ENCODE measurements around the gene FCRLB. TPM values are rescaled to one million over a fixed set of nuclear protein-coding genes. Genes with fewer than 3 reads are reported as not detected.

Gene FCRLB
- total RNA-seq, 1 donor from 2014 or later, result 0.34 TPM

- H3K27ac Mint-ChIP-seq (ENCODE audit: unreplicated experiment), result no peak overlapping the region
- H3K4me1 Mint-ChIP-seq (ENCODE audit: low read depth, unreplicated experiment), result peaks cover 3% of the 10 kb centered on the region
These were observed 49.8 kb downstream of the FCRLB start for GRCh38 chr1:161771161-161771560.

GRCh38 chr1:161771973-161772372, 50.6 kb downstream of the FCRLB start:
- TF ChIP-seq CTCF (IDR thresholded peaks at IDR 0.05; ENCODE audit: partially characterized antibody, unreplicated experiment), result no peak
- Mint-ChIP-seq H3K9me3 (ENCODE audit: unreplicated experiment) (no peaks in the 10 kb centered on the region), H3K27ac (ENCODE audit: unreplicated experiment) (no peak overlapping the region), H3K27me3 (ENCODE audit: unreplicated experiment) (no peaks in the 10 kb centered on the region), H3K36me3 (ENCODE audit: unreplicated experiment) (no peaks in the 10 kb centered on the region), H3K4me3 (ENCODE audit: unreplicated experiment) (no peak overlapping the region), H3K4me1 (ENCODE audit: low read depth, unreplicated experiment) (peaks cover 1% of the 10 kb centered on the region)
- DNase-seq, result no peak

More at GRCh38 chr1:161771161-161771560, 49.8 kb downstream of the FCRLB start:
- Mint-ChIP-seq H3K27me3 (ENCODE audit: unreplicated experiment) (no peaks in the 10 kb centered on the region), H3K9me3 (ENCODE audit: unreplicated experiment) (no peaks in the 10 kb centered on the region), H3K36me3 (ENCODE audit: unreplicated experiment) (no peaks in the 10 kb centered on the region), H3K4me3 (ENCODE audit: unreplicated experiment) (no peak overlapping the region)
- DNase-seq, result no peak
- TF ChIP-seq CTCF (IDR thresholded peaks at IDR 0.05; ENCODE audit: partially characterized antibody, unreplicated experiment), result no peak

GRCh38 chr1:161772397-161772796, 51.1 kb downstream of the FCRLB start:
- no peaks in the 10 kb centered on the region for H3K9me3 Mint-ChIP-seq (ENCODE audit: unreplicated experiment)
- DNase-seq, result no peak
- H3K4me3 Mint-ChIP-seq (ENCODE audit: unreplicated experiment), result no peak overlapping the region
- no peaks in the 10 kb centered on the region for H3K36me3 Mint-ChIP-seq (ENCODE audit: unreplicated experiment)
- no peaks in the 10 kb centered on the region for H3K27me3 Mint-ChIP-seq (ENCODE audit: unreplicated experiment)
- no peaks in the 10 kb centered on the region for H3K4me1 Mint-ChIP-seq (ENCODE audit: low read depth, unreplicated experiment)
- no peak for TF ChIP-seq CTCF (IDR thresholded peaks at IDR 0.05; ENCODE audit: partially characterized antibody, unreplicated experiment)
- no peak overlapping the region for H3K27ac Mint-ChIP-seq (ENCODE audit: unreplicated experiment)

GRCh38 chr1:161773791-161774190, 52.4 kb downstream of the FCRLB start:
- Mint-ChIP-seq H3K36me3 (ENCODE audit: unreplicated experiment) (no peaks in the 10 kb centered on the region), H3K27ac (ENCODE audit: unreplicated experiment) (no peak overlapping the region), H3K4me1 (ENCODE audit: low read depth, unreplicated experiment) (no peaks in the 10 kb centered on the region), H3K27me3 (ENCODE audit: unreplicated experiment) (no peaks in the 10 kb centered on the region), H3K9me3 (ENCODE audit: unreplicated experiment) (no peaks in the 10 kb centered on the region), H3K4me3 (ENCODE audit: unreplicated experiment) (no peak overlapping the region)
- no peak for TF ChIP-seq CTCF (IDR thresholded peaks at IDR 0.05; ENCODE audit: partially characterized antibody, unreplicated experiment)
- DNase-seq, result no peak

- no peak overlapping the region for H3K27ac Mint-ChIP-seq (ENCODE audit: unreplicated experiment)
- no peak overlapping the region for H3K4me3 Mint-ChIP-seq (ENCODE audit: unreplicated experiment)
- H3K36me3 Mint-ChIP-seq (ENCODE audit: unreplicated experiment), result no peaks in the 10 kb centered on the region
- H3K9me3 Mint-ChIP-seq (ENCODE audit: unreplicated experiment), result no peaks in the 10 kb centered on the region
- H3K27me3 Mint-ChIP-seq (ENCODE audit: unreplicated experiment), result no peaks in the 10 kb centered on the region
- no peak for TF ChIP-seq CTCF (IDR thresholded peaks at IDR 0.05; ENCODE audit: partially characterized antibody, unreplicated experiment)
- DNase-seq, result no peak
- H3K4me1 Mint-ChIP-seq (ENCODE audit: low read depth, unreplicated experiment), result no peaks in the 10 kb centered on the region
These were observed 55.9 kb downstream of the FCRLB start for GRCh38 chr1:161777261-161777660.

Other genes starting within 250 kb of the FCRLB start
- gene FCGR2A, start 216.1 kb upstream of the FCRLB start, total RNA-seq (ENCODE audit: unreplicated experiment), result not detected
- gene HSPA6, start 197.0 kb upstream of the FCRLB start, total RNA-seq (ENCODE audit: unreplicated experiment), result not detected
- not detected for gene FCGR3A, start 171.7 kb upstream of the FCRLB start, total RNA-seq (ENCODE audit: unreplicated experiment)
- not detected for gene FCGR3B, start 90.4 kb upstream of the FCRLB start, total RNA-seq (ENCODE audit: unreplicated experiment)
- gene FCGR2B, start 58.4 kb upstream of the FCRLB start, total RNA-seq (ENCODE audit: unreplicated experiment), result not detected
- 0.39 TPM for gene FCRLA, start 14.3 kb upstream of the FCRLB start, total RNA-seq (ENCODE audit: unreplicated experiment)
- gene DUSP12, start 28.2 kb downstream of the FCRLB start, total RNA-seq (ENCODE audit: unreplicated experiment), result 48.4 TPM
- gene ATF6, start 44.8 kb downstream of the FCRLB start, total RNA-seq (ENCODE audit: unreplicated experiment), result 29.3 TPM